Sigmoid colon (tissue), 4 donors: ENCODE measurements around the gene GRIN2A.

Experiments used
- CTCF ChIP-seq, 4 experiments: fragments of 450-650 bp in 3 of 4; fragments of 200-600 bp in 1 of 4; IDR thresholded peaks; one replicate each; pipeline ENCODE4 v1.5.1; 2016 to 2019; ENCODE audit warnings: antibody characterized with exemption in 4 of 4, mild to moderate bottlenecking in 3 of 4, moderate library complexity in 2 of 4
- POLR2AphosphoS5 ChIP-seq, 4 donors: sonication (generic); formaldehyde crosslinking; IDR thresholded peaks; one replicate each; pipeline ENCODE4 v1.6.1; 2017; ENCODE audit warnings: antibody characterized with exemption in 4 of 4

GRCh38 chr16:10191096-10191495, 8.9 kb upstream of the GRIN2A start:
- TF ChIP-seq CTCF (IDR thresholded peaks at IDR 0.05) (no peak), POLR2AphosphoS5 (IDR thresholded peaks at IDR 0.05) (no peak)
